ENCODE measurements around the gene ACAT1.

GRCh38 chr11:108144615-108145014 is 23.2 kb downstream of the ACAT1 start:
- no peak for TF ChIP-seq CTCF (IDR thresholded peaks at IDR 0.05)
- TF ChIP-seq POLR2A (IDR thresholded peaks at IDR 0.05) = no peak
